Endothelial cell of umbilical vein (primary cell): ENCODE data around the gene DLL4.

Experiments
- CTCF ChIP-seq, 2 donors: IDR thresholded peaks; 1 replicate in 1 of 2; 2 replicates in 1 of 2; pipeline ENCODE4 v1.5.1; 2011; ENCODE audit warnings: low read length in 2 of 2, mild to moderate bottlenecking in 2 of 2, moderate library complexity in 2 of 2, control low read depth in 1 of 2, inconsistent platforms in 1 of 2, low read depth in 1 of 2; ENCODE audit not compliant: insufficient read depth in 1 of 2; ENCODE audit errors: extremely low read depth in 1 of 2
- EZH2 ChIP-seq: IDR thresholded peaks from 2 replicates; pipeline ENCODE4 v1.6.1; 2012; ENCODE audit warnings: borderline replicate concordance, low read depth, mild to moderate bottlenecking, moderate library complexity, low read length, inconsistent platforms; ENCODE audit not compliant: severe bottlenecking
- FOS ChIP-seq: IDR thresholded peaks from 2 replicates; pipeline ENCODE4 v1.6.1; 2011; ENCODE audit warnings: mild to moderate bottlenecking, low read length, moderate library complexity, borderline replicate concordance; ENCODE audit not compliant: insufficient read depth
- GATA2 ChIP-seq: IDR thresholded peaks from 2 replicates; pipeline ENCODE4 v1.7.0; 2011; ENCODE audit warnings: low read depth, mild to moderate bottlenecking, moderate library complexity, mixed read lengths, low read length; ENCODE audit not compliant: insufficient read length, insufficient read depth
- JUN ChIP-seq: IDR thresholded peaks from 2 replicates; pipeline ENCODE4 v1.6.1; 2011; ENCODE audit warnings: borderline replicate concordance, low read depth; ENCODE audit not compliant: insufficient read length, insufficient read depth
- MAX ChIP-seq: IDR thresholded peaks from 2 replicates; pipeline ENCODE4 v1.6.1; 2011; ENCODE audit not compliant: insufficient read depth, insufficient read length
- MYC ChIP-seq: IDR thresholded peaks from one replicate; pipeline ENCODE4 v1.6.1; 2011; ENCODE audit warnings: mild to moderate bottlenecking, low read depth, low read length
- POLR2A ChIP-seq: IDR thresholded peaks from 2 replicates; pipeline ENCODE4 v1.6.1; 2012; ENCODE audit warnings: low read depth, mild to moderate bottlenecking, control low read depth, low read length
- POLR2AphosphoS5 ChIP-seq: IDR thresholded peaks from 2 replicates; pipeline ENCODE4 v1.6.1; 2012; ENCODE audit warnings: low read depth, mild to moderate bottlenecking, control low read depth, low read length, moderate library complexity; ENCODE audit not compliant: insufficient read depth

- TF ChIP-seq MAX, result no peak
- TF ChIP-seq POLR2A, result no peak
- TF ChIP-seq CTCF (IDR thresholded peaks at IDR 0.05; ENCODE audit: extremely low read depth in 1 of 2, insufficient read depth in 1 of 2, low read depth in 1 of 2, low read length in 2 of 2), result no peak
- TF ChIP-seq EZH2, result no peak
- no peak for TF ChIP-seq JUN
- no peak for TF ChIP-seq GATA2
- no peak for TF ChIP-seq MYC
- no peak for TF ChIP-seq POLR2AphosphoS5
- TF ChIP-seq FOS, result no peak
Observed at GRCh38 chr15:40908095-40908494, 21.0 kb upstream of the DLL4 start.
